ENCODE measurements around the gene TAF10. TPM values are rescaled to one million over a fixed set of nuclear protein-coding genes. Genes with fewer than 3 reads are reported as not detected.

Gene TAF10
- total RNA-seq, 1 donor from 2014 or later, result 143 TPM

DNA sequence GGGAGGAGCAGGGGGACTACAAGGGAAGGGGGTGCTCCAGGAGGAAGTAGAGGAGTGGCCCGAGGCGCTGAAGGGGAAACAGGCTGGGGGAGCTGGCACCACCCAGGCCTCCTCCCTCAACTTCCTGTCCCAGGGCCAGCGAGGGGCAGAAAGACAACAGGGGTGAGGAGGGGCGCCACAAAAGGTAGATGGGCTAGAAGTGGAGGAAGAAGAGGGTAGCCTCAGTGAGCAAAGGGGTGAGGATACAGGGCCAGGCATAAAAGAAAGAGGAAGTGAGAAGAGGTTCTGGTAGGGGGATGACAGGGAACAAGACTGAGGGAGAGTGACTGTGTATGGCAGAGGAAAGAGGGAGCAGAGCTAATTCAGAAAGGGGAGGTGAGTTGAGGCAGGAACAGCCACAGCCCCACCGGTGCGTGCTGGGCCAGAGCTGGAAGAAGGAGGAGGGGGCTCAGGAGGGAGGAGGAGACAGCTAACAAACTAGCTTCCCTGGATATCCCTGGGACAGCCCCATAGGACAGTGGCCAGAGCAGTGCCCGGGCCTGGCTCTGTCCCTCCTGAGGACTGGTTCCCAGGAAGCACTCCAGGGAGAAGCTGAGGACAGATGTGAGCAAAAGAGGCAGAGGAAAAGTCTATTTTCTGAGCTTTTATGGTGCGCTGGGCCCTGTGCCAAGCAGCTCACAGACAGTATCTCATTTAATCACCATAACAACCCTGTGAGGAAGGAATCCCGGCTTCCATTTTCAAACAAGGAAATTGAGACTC lies 35.1 kb upstream of the TAF10 start:
- no peak for DNase-seq (ENCODE audit: low read depth, low spot score)
- peaks cover 2% of the 10 kb centered on the region for H3K27me3 Mint-ChIP-seq (ENCODE audit: low read depth)
- no peaks in the 10 kb centered on the region for H3K9me3 Mint-ChIP-seq
- no peaks in the 10 kb centered on the region for H3K4me1 Mint-ChIP-seq
- TF ChIP-seq, protein P1, sequence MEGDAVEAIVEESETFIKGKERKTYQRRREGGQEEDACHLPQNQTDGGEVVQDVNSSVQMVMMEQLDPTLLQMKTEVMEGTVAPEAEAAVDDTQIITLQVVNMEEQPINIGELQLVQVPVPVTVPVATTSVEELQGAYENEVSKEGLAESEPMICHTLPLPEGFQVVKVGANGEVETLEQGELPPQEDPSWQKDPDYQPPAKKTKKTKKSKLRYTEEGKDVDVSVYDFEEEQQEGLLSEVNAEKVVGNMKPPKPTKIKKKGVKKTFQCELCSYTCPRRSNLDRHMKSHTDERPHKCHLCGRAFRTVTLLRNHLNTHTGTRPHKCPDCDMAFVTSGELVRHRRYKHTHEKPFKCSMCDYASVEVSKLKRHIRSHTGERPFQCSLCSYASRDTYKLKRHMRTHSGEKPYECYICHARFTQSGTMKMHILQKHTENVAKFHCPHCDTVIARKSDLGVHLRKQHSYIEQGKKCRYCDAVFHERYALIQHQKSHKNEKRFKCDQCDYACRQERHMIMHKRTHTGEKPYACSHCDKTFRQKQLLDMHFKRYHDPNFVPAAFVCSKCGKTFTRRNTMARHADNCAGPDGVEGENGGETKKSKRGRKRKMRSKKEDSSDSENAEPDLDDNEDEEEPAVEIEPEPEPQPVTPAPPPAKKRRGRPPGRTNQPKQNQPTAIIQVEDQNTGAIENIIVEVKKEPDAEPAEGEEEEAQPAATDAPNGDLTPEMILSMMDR (conservative IDR thresholded peaks at IDR 0.05), result no peak
- H3K36me3 Mint-ChIP-seq (ENCODE audit: low read depth), result no peaks in the 10 kb centered on the region
- no peak overlapping the region for H3K4me3 Mint-ChIP-seq
- no peak overlapping the region for H3K27ac Mint-ChIP-seq (ENCODE audit: unreplicated experiment)

DNA sequence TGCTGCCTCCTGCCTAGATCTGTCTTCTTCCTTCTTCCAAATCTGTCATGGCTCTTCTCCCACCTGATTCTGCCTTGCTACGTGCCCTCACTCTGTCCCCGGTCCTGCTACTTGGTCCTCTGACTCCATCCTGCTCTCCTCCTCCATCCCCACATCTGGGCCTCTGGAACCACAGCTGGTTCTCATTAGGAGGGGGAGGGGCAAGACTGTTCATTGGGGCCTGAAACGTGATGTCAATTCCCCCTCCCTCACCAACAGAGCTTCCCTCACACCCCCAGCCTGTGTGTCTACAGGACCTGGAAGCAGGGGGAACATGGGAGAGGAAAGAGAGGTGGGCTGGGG lies 34.5 kb upstream of the TAF10 start:
- DNase-seq (ENCODE audit: low read depth, low spot score), result no peak
- TF ChIP-seq, protein P1 (conservative IDR thresholded peaks at IDR 0.05), result no peak
- peaks cover 2% of the 10 kb centered on the region for H3K27me3 Mint-ChIP-seq (ENCODE audit: low read depth)
- no peak overlapping the region for H3K4me3 Mint-ChIP-seq
- H3K9me3 Mint-ChIP-seq, result no peaks in the 10 kb centered on the region
- no peak overlapping the region for H3K27ac Mint-ChIP-seq (ENCODE audit: unreplicated experiment)
- no peaks in the 10 kb centered on the region for H3K4me1 Mint-ChIP-seq
- H3K36me3 Mint-ChIP-seq (ENCODE audit: low read depth), result no peaks in the 10 kb centered on the region

DNA sequence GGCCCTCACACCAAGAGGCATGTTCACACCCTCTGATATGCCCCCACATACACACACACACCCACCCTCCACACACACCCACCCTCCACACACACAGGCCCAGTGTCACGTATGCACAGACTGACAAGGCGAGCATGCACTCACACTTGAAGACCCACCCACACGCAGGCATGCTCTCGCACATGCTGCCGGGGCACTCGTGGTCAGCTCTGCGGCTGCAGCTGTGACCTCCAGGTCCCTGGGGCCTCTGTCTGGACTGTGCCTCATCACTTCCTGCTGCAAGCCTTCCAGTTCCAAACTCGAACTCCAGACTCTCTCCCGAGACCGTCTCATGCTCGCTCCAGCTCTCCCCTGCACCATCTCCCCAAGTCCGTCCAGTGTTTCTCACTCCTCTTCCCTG lies 34.1 kb upstream of the TAF10 start:
- Mint-ChIP-seq H3K36me3 (ENCODE audit: low read depth) (no peaks in the 10 kb centered on the region), H3K4me1 (no peaks in the 10 kb centered on the region), H3K4me3 (no peak overlapping the region), H3K27me3 (ENCODE audit: low read depth) (peaks cover 2% of the 10 kb centered on the region), H3K9me3 (no peaks in the 10 kb centered on the region), H3K27ac (ENCODE audit: unreplicated experiment) (no peak overlapping the region)
- TF ChIP-seq, protein P1 (conservative IDR thresholded peaks at IDR 0.05), result no peak
- no peak for DNase-seq (ENCODE audit: low read depth, low spot score)

DNA sequence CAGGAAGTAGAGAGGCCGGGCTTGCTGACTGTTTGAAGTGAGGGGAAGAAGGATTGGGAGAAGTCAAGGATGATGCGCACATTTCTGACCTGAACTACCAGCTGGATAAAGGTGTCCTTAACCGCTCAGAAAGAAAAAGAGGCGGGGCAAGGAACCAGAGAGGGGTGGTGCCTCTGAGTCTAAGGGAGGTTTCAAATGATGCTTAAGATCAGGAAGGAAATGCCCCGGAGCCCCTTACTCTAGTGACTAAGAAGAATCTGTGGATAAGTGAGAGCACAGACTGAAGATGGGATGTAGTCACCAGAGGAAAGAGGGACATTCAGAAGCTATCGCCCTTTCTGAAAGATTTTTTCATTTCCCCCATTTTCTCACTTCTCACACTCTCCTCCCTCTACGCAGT lies 30.9 kb upstream of the TAF10 start:
- no peaks in the 10 kb centered on the region for H3K36me3 Mint-ChIP-seq (ENCODE audit: low read depth)
- H3K9me3 Mint-ChIP-seq, result no peaks in the 10 kb centered on the region
- no peak overlapping the region for H3K4me3 Mint-ChIP-seq
- H3K27me3 Mint-ChIP-seq (ENCODE audit: low read depth), result peaks cover 2% of the 10 kb centered on the region
- no peak overlapping the region for H3K27ac Mint-ChIP-seq (ENCODE audit: unreplicated experiment)
- no peak for DNase-seq (ENCODE audit: low read depth, low spot score)
- TF ChIP-seq, protein P1 (conservative IDR thresholded peaks at IDR 0.05), result no peak
- H3K4me1 Mint-ChIP-seq, result peaks cover 5% of the 10 kb centered on the region

DNA sequence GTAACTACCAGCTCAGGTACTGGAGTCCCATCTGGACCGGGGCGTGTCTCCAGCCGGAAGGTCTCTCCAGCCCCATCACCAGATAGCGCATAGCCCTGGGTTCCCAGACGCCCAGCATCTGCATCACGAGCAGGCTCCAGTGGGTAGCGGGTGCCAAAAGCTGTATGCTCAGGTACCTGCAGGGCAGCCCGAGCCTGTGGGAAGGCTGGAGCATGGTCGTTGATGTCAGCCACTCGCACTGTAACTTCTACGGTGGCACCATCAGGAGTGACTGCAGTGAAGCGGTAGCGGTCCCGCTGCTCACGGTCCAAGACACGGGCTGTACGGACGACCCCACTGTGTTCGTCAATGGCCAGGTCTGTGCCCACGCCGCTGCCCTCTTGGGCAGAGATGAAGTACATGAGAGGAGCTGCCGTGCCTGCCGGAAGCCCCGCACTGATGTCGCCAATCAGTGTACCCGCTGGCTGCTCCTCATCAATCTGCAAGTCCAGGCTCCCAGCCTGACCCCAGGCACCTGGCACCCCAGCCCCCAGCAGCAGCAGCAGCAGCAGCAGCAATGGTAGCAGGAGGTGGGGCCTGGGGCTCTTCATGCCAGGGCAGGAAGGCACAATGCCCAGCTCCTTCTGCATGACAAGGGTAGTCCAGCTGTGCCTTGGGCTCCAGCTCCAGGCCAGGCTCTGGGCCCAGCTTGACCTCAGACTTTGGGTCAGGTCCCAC lies 29.1 kb upstream of the TAF10 start:
- no peaks in the 10 kb centered on the region for H3K9me3 Mint-ChIP-seq
- H3K4me1 Mint-ChIP-seq, result peaks cover 5% of the 10 kb centered on the region
- no peak overlapping the region for H3K27ac Mint-ChIP-seq (ENCODE audit: unreplicated experiment)
- TF ChIP-seq, protein P1 (conservative IDR thresholded peaks at IDR 0.05), result no peak
- no peak overlapping the region for H3K4me3 Mint-ChIP-seq
- no peak for DNase-seq (ENCODE audit: low read depth, low spot score)
- no peaks in the 10 kb centered on the region for H3K36me3 Mint-ChIP-seq (ENCODE audit: low read depth)
- H3K27me3 Mint-ChIP-seq (ENCODE audit: low read depth), result peaks cover 2% of the 10 kb centered on the region
